ENCODE data around the gene CLDN2. TPM values are rescaled to one million over a fixed set of nuclear protein-coding genes. Genes with fewer than 3 reads are reported as not detected.

The CLDN2 gene
- total and polyA plus RNA-seq, 8 donors, result 0.16 to 85.8 (median 60.9) TPM

- DNase-seq (no peak), ATAC-seq (no peak)
- no peak overlapping the region for H3K4me3 ChIP-seq
- H3K9me3 ChIP-seq, result no peaks in the 10 kb centered on the region
- H3K27ac ChIP-seq, result no peak overlapping the region
- H3K4me1 ChIP-seq, result peaks cover 0 to 4% of the 10 kb centered on the region in 2 donors
- TF ChIP-seq CTCF (IDR thresholded peaks at IDR 0.05), result no peak
- H3K27me3 ChIP-seq, result peaks cover 0 to 5% of the 10 kb centered on the region in 2 donors
- no peaks in the 10 kb centered on the region for H3K36me3 ChIP-seq
- intact Hi-C loops (cut with DNase I), result no loop called here
Observed at GRCh38 chrX:106931831-106932491, 11.8 kb downstream of the CLDN2 start.

GRCh38 chrX:106932492-106932923 is 12.3 kb downstream of the CLDN2 start:
- H3K4me3 ChIP-seq, result no peak overlapping the region
- no peak for TF ChIP-seq CTCF (IDR thresholded peaks at IDR 0.05)
- DNase-seq (no peak), ATAC-seq (peak; percentile 7)
- peaks cover 0 to 4% of the 10 kb centered on the region in 2 donors for H3K4me1 ChIP-seq
- intact Hi-C loops (cut with DNase I), result no loop called here
- no peaks in the 10 kb centered on the region for H3K9me3 ChIP-seq
- no peaks in the 10 kb centered on the region for H3K36me3 ChIP-seq
- H3K27ac ChIP-seq, result no peak overlapping the region
- peaks cover 0 to 5% of the 10 kb centered on the region in 2 donors for H3K27me3 ChIP-seq

- intact Hi-C loops (cut with DNase I), result no loop called here
- Histone ChIP-seq H3K36me3 (no peaks in the 10 kb centered on the region), H3K4me3 (no peak overlapping the region), H3K27ac (no peak overlapping the region), H3K9me3 (no peaks in the 10 kb centered on the region), H3K27me3 (peaks cover 0 to 5% of the 10 kb centered on the region in 2 donors), H3K4me1 (peaks cover 0 to 4% of the 10 kb centered on the region in 2 donors)
- no peak for DNase-seq
- ATAC-seq, result peak; percentile 65
- TF ChIP-seq CTCF (IDR thresholded peaks at IDR 0.05), result no peak
Observed at GRCh38 chrX:106932960-106933537, 12.8 kb downstream of the CLDN2 start.

GRCh38 chrX:106933538-106933961 is 13.3 kb downstream of the CLDN2 start:
- Histone ChIP-seq H3K4me3 (no peak overlapping the region), H3K9me3 (no peaks in the 10 kb centered on the region), H3K36me3 (no peaks in the 10 kb centered on the region), H3K4me1 (peaks cover 0 to 4% of the 10 kb centered on the region in 2 donors), H3K27ac (no peak overlapping the region), H3K27me3 (peaks cover 0 to 5% of the 10 kb centered on the region in 2 donors)
- no peak for TF ChIP-seq CTCF (IDR thresholded peaks at IDR 0.05)
- intact Hi-C loops (cut with DNase I), result no loop called here
- ATAC-seq (peak; percentile 71), DNase-seq (peak in 2 of 4 donors; percentile 55 to 58)

GRCh38 chrX:106935175-106935574 is 15.0 kb downstream of the CLDN2 start:
- Histone ChIP-seq H3K4me3 (no peak overlapping the region), H3K4me1 (peaks cover 0 to 4% of the 10 kb centered on the region in 2 donors), H3K9me3 (no peaks in the 10 kb centered on the region), H3K27me3 (peaks cover 0 to 5% of the 10 kb centered on the region in 2 donors), H3K27ac (no peak overlapping the region), H3K36me3 (no peaks in the 10 kb centered on the region)
- DNase-seq, result no peak
- TF ChIP-seq CTCF (IDR thresholded peaks at IDR 0.05), result no peak
- ATAC-seq, result no peak
- intact Hi-C loops (cut with DNase I), result no loop called here
